Measurements from ENCODE around the gene BUB1. TPM values are rescaled to one million over a fixed set of nuclear protein-coding genes. Genes with fewer than 3 reads are reported as not detected.

Gene BUB1
- total and polyA plus RNA-seq, 2 of the 8 experiments (the other 6 are each of a cell fraction or from before 2014, with no cell fraction given): 48.4 to 113 TPM

GRCh38 chr2:110675679-110676078 lies 2.2 kb downstream of the BUB1 start (continued):
- no peak for TF ChIP-seq EGR1 (IDR thresholded peaks at IDR 0.05; ENCODE audit: borderline replicate concordance, low read depth, low read length)
- TF ChIP-seq SP4 (IDR thresholded peaks at IDR 0.05; ENCODE audit: low read length): no peak
